ENCODE results near the gene RCE1.

RCE1 gene

DNA sequence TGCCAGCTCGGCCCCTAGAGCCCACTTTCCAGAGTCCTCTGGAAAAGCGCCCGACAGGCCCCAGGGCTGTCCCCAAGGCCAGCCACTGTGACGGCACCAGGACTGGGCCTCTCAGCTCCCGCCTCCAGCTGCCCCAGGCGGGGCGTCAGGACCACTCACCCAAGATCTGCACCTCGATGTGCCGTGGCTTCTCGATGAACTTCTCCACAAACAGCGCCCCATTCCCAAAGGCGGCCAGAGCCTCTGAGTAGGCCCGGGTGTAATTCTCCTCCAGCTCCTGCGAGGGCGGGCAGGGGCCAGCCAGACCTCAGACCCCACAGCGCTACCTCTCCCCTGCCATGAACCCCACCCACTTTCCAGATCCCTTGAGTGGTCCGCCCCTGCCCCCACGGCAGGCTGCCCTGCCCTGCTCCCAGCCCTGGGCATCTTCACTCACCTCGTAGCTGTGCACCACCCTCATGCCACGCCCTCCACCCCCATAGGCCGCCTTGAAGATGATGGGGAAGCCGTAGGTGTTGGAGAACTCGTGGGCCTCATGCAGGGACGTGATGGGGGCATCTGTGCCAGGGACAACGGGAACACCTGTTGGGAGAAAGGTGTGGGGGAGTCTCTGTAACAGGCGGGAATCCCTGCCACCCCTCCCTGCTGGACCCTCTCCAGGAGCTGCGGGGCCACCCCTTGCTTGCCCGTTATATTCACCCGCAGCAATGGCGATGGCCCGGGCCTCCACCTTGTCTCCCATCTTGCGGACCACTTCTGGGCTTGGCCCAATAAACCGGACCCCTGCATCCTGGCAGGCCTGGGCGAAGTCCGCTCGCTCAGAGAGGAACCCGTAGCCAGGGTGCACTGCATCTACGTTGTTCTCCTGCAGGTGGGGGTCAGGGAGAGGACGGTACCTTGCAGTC lies 27.6 kb downstream of the RCE1 start:
- FAIRE-seq = no peak

- FAIRE-seq = no peak
Observed at GRCh38 chr11:66871521-66871901, 28.3 kb downstream of the RCE1 start.

- FAIRE-seq = no peak
Observed at GRCh38 chr11:66874232-66874631, 31.0 kb downstream of the RCE1 start.

- FAIRE-seq = no peak
Observed at GRCh38 chr11:66875378-66875777, 32.1 kb downstream of the RCE1 start.

- FAIRE-seq = no peak
Observed at GRCh38 chr11:66877588-66878385, 34.5 kb downstream of the RCE1 start.

- no peak for FAIRE-seq
Observed at GRCh38 chr11:66878474-66878873, 35.2 kb downstream of the RCE1 start.

GRCh38 chr11:66879000-66879399 lies 35.8 kb downstream of the RCE1 start:
- FAIRE-seq = no peak

GRCh38 chr11:66879583-66879982 lies 36.3 kb downstream of the RCE1 start:
- FAIRE-seq = no peak

DNA sequence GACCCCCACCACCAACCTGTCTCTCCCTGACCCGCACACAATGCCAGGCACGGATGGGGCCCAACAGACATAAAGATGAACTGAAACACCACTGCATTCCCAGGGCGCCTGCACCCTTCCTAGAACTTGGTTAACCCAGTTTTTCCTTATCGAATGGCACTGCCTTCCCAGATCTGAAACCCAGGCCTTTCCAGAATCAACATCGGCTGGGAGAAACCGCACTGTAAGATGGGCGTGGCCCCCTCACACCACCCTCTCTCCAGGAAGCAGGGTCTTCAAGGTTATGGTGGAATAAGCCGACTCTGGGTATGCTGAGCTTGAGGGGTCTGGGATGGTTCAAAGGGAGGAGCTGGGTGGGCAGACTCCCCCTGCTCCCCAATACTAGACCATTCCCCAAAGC lies 36.8 kb downstream of the RCE1 start:
- no peak for FAIRE-seq

GRCh38 chr11:66880496-66881450 lies 37.5 kb downstream of the RCE1 start:
- no peak for FAIRE-seq

GRCh38 chr11:66881451-66881835 lies 38.2 kb downstream of the RCE1 start:
- FAIRE-seq = no peak

- FAIRE-seq = no peak
Observed at GRCh38 chr11:66881927-66882452, 38.7 kb downstream of the RCE1 start.

- FAIRE-seq = no peak
Observed at GRCh38 chr11:66882561-66883015, 39.3 kb downstream of the RCE1 start.

DNA sequence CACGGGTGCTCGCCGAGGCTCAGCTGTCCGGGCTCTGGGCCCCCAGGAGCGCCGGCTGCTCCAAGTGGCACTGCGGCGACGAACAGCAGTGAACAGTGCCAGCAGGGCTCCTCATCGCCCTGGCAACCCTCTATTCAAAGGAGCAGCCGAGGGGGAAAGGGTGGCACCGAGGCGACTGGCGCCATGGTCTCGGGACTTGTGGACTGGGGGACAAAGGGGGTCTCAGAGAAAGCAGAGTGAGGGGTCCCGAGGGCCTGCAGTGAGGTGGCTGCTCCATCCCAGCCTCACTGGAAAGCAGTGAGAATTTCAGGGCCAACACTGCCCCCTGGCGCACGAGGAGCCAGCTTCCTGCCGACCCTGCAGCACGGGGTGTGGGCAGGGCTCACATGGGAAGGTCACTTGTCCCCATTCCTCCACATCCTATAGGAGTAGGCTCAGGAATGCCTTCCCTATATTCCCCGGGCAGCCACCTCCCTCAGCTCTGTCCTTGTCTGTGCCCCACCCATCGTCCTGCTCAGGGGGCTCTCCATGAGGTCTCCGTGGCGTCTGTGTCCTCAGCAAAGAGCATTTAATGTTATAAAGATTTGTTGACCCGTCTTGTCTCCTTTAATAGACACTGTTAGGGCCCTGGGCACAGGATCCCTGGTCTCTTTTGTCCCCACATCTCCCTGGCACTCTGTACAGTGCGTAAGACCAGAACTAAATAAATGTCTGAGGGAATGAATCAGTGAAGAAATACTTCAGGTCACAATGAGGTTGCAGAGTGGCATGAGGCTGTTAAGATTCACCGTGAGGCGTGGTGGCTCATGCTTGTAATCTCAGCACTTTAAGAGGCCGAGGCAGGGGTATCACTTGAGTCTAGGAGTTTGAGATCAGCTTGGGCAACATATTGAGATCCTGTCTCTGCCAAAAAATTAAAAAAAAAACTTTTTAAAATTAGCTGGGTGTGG lies 40.0 kb downstream of the RCE1 start:
- FAIRE-seq = no peak

GRCh38 chr11:66884443-66884842 lies 41.2 kb downstream of the RCE1 start:
- FAIRE-seq = no peak

- no peak for FAIRE-seq
Observed at GRCh38 chr11:66885469-66885868, 42.2 kb downstream of the RCE1 start.

GRCh38 chr11:66885950-66886440 lies 42.8 kb downstream of the RCE1 start:
- no peak for FAIRE-seq

GRCh38 chr11:66886671-66887221 lies 43.5 kb downstream of the RCE1 start:
- no peak for FAIRE-seq

DNA sequence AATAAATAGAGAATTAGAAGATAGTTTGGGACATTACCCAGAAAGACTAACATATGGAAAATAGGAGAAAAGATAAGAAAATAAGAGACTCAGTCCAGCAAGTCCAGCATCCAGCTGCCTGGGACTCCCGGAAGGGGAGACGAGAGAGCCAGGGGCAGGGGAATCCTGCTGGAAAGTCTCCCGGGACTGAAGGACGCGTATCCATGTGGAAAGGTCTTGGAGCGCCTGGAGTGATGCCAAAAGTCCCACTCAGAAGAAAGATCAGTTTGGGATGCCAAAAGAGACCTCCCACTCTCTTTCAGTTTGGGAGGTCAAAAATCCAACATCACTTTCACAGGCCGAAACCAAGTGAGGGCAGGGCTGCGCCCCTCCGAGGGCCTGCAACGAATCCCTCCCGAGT lies 44.3 kb downstream of the RCE1 start:
- FAIRE-seq = no peak

- FAIRE-seq = no peak
Observed at GRCh38 chr11:66888282-66888681, 45.0 kb downstream of the RCE1 start.

DNA sequence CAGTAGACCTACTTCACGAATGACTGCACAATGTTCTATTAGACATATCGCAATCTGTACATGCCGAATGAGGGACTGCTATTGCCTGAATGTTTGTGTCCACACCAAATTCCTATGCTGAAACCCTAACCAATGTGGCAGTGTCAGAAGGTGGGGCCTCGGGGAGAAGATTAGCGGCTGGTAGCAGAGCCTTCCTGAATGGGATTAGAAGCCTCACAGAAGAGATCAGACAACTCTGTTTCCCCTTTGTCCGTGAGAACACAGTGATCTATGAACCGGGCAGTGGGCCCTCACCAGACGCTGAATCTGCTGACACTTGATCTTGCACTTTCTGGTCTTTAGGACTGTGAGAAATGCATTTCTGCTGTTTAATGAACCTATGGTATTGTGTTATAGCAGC lies 46.7 kb downstream of the RCE1 start:
- FAIRE-seq = no peak

Data from TTC549 (cell line).